ENCODE results near the gene ID2.

ID2 gene

DNA sequence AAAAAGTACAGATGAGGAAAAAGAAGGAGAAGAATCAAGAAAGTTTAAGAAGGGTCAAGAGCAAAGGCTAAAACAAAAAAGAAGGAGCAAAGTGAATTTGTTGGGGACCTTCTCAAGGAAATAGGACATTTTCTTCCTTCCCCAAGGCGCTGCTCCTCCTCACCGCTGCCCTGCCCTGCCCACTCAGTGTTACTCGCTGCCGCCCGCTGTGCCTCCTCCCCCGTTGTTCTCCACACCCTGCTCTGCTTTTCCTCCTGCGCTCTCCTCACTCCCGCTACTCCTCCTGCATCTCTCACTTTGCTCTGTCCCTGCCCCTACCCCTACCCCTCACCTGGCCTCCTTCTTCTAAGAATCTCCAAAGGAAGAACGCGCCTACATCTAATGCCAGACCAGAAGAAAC is 50.7 kb downstream of the ID2 start:
- H3K4me3 ChIP-seq (ENCODE audit: low read length): no peak overlapping the region
- no peak for DNase-seq (ENCODE audit: low read depth)
- TF ChIP-seq, protein P1, sequence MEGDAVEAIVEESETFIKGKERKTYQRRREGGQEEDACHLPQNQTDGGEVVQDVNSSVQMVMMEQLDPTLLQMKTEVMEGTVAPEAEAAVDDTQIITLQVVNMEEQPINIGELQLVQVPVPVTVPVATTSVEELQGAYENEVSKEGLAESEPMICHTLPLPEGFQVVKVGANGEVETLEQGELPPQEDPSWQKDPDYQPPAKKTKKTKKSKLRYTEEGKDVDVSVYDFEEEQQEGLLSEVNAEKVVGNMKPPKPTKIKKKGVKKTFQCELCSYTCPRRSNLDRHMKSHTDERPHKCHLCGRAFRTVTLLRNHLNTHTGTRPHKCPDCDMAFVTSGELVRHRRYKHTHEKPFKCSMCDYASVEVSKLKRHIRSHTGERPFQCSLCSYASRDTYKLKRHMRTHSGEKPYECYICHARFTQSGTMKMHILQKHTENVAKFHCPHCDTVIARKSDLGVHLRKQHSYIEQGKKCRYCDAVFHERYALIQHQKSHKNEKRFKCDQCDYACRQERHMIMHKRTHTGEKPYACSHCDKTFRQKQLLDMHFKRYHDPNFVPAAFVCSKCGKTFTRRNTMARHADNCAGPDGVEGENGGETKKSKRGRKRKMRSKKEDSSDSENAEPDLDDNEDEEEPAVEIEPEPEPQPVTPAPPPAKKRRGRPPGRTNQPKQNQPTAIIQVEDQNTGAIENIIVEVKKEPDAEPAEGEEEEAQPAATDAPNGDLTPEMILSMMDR (conservative IDR thresholded peaks at IDR 0.05; ENCODE audit: low read length): no peak

Measured in AG10803 (cell line).